GM21528 (cell line): ENCODE results near the gene HHAT.

Experiments used
- ATAC-seq: cut with Tn5 transposase; IDR thresholded peaks from one replicate; pipeline ENCODE4 v1.9.1; 2021; ENCODE audit warnings: mild to moderate bottlenecking, moderate library complexity; ENCODE audit not compliant: unreplicated experiment, low FRiP score

Gene HHAT

DNA sequence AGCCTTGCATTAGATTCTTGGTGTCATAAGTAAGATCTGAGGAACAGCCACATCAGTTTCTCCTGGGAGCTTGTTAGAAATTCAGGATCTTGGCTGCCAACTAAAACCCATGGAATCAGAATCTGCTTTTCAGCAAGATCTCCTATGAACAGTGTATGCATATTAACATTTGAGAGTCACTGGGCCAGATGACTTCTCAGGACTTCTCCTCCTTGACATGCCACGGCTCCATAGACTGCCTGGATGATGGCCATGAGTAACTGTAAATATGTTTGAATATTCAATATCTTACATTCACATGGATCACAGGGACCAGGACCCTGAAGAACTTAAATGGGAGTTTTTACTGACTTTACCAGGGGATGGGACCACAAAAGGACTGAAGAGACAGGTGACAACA is 148.0 kb downstream of the HHAT start:
- ATAC-seq, result no peak

DNA sequence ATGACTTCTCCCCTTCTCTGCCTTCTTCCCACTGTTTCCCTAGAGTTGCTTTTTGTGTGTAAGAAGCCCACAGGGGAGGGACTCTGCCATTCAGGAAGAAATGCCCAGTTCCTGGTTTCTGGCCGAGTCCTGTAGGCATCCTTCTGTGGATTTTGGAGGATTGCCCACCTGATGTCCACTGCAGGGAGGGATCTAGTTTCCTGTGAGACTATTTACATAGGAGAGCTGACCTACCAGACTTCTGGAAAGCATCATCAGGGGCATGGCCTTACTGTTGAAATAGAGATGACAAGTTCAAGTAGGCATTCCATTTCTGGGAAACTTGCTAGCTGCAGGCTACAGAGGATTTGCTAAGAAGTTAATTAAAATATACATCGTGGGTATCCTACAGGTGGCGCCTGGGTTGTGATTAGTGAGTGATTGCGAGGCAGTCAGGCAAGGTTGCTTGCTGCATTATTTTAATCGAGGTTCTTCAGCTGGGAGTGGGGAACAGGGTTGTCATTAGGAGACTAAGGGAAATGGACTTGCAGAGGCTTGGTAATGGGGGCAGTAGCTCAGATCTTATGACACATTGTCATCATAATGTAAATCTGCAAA is 148.7 kb downstream of the HHAT start:
- ATAC-seq, result no peak

DNA sequence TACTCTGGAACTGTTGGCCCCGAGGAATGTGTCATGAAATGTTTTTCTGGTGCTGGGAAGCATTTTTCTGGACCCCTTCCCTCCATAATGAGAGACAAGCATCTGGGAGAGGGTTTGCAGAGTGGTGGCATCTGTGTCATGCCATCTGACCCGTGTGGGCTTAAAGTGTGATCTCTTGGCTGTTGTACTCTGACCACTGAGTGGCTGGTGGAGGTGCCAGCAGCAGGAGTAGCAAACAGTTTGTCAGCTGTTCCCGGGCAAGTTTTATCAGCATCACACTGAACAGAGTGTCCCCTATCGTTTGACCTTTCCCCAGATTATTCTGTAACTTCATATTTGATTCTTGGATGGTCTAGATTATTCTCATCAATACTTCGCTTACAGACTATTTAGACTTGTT is 150.1 kb downstream of the HHAT start:
- ATAC-seq, result no peak

DNA sequence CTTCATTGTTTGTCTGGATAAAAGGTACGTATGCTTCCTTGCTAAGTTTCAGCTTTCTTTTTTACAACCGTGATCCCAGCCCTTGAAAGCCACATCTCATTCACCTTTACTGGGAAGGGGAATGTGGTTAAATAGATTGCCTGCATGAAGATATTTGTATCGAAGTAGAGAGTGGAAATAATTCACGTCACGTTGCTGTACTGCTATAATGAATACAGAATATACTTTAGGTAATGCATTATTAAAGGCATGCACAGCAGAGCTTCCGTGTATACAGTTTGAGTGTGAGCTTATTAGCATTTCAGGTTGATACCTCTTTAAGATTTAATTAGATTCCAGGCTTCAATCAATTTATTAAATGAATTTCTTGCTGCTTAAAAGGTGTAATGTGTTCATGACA is 153.8 kb downstream of the HHAT start:
- no peak for ATAC-seq

DNA sequence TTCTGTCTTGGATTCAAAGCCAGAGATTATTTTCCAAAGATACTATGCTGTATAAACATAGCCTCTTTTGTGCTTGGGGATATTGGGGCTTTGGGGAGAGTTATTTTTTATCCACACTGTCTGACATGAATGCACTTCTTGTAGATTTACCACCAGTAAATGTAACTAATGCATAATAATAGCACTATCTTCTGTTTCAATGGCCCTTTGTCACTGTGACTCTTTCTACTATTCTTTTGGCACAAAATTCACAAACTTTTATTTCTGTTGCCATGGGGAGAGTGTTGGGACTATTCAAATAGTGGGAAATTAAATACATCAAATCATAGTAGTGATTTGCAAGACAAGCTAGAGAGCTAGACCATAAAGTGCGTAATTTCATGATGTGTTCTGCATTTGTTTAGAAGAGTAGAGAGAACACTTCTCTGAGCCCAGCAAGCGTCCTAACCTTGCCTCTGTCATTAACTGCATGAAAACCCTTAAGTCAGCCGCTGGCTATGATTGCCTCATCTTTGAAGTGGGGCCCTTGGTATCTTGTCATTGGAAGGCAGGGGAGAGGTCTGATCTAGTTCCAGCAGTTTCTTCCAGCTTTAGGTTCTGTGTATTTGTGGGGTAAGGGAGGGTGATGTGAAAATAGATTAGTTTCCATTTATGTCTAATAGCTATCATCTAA is 154.4 kb downstream of the HHAT start:
- ATAC-seq, result no peak

DNA sequence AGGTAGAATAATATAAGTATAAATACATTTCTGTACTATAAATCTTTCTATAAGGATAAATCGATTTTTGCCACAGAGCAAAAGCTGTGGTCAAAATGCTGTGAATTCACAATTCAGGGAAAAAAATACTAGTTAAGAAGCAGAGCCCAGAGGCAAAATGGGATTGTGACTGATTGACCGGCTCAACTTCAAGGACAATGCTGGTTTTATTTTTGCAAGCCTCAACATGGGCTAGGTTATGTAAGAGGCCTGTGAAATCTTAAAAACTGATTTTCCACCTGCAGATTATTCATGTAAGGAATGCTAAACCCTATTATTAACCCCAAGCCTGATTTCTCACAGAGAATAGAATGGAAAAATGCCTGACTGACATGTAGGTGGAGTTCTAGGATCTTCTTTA is 155.1 kb downstream of the HHAT start:
- no peak for ATAC-seq

DNA sequence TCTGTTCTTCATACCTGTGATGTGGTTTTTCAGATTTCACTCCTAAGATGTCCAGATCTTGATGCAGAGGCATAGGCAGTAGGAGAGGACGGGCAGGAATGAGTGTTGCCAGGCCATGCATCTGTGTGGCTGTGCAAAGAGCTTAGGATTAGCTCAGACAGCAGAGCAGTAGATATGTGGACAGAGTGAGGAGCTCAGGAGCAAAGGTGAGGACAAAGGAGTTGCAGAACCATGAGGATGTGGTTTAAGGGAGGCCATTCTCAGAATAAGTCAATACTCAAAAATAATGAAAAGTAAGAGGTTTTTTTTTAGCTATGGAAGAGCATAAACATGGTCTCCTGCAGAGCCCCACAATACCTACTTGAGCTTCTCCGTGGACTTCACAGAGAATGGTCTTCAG is 158.3 kb downstream of the HHAT start:
- no peak for ATAC-seq

DNA sequence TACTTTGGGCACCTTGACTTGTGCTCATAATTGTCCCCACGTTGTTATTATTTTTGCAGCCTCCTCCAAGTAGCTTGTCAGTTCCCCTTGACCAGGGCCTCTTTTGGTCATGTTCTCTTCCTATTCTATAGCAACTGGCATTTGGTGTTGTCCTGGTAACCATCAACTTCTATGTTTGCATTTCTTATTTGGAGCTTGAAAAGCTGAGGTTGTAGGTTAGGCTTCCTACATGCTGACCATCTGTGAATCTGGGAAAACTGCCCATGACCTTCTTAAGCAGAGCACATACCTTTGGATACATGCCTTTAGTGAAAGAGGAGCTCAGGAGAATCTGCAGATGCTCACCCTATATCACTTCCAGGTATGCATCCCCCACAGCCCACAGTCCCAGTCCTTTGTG is 160.8 kb downstream of the HHAT start:
- no peak for ATAC-seq

DNA sequence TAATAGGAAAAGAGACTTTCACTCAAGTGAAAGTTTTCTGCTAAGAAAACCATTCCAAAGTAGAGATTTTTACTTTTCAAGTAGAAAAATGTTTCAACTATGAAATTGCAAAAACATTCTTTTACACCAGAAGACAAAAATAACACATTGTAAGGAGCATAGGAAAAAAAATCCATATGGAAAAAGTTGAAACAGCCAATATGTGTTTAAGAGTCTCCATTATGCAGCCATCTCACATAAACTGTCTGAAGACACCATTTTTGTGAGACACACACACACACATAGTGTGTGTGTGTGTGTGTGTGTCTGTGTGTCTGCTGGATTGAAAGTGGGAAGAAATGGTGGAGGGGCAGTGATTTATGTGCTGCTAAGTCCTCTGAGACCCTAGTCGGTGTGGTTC is 162.1 kb downstream of the HHAT start:
- no peak for ATAC-seq

DNA sequence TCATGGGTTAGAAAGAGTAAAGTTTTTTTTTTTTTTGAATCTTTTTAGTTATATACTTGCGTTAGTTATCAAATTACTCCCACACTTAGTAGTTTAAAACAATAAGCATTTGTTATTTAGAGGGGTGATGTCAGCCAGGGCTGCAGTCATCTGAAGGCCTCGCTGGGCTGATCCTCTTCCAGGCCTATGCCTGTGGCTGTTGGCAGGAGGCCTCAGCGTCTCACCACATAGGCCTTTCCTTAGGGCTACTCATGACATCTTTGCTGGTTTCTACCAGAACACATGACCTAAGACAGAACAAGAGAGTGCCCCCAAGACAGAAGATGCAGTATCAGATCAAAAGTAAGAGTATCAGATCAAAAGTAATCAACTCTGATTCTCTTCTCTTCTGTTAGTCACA is 167.4 kb downstream of the HHAT start:
- ATAC-seq, result no peak

DNA sequence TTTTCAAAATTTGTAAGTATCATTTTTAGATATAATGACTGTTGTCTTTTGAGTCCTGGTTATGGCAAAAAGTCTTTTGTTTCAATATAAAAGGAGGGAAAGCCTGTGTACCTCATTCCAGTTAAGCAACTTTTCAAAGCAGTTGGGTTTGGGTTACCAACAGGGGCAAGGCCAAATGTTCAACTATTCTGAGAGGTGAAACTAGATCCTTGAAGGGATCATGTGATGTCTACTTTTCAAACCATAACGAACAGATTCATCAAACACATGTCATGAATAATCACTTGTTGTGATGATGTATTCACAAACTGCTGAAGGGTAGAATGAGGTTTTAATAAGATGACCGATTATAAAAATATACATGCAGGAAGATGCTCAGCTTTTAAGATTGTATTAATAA is 171.3 kb downstream of the HHAT start:
- no peak for ATAC-seq

DNA sequence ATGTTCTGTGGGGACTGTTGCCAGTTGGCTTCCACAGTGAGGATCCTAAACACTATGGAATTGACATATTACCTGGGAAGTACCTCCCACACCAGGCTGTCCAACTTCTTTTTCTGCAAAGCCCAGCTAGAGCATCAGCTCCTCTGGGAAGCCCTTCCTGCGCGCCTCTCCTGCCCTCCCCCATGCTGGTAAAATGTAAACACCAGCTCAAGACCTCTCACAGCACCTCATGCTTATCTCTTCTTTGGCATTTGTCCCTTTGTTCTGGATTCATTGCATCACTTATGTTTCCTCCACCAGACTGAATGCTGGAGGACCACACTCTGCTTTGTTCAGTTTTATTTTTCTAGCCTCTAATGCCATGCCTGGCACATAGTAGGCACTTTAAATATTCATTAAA is 172.1 kb downstream of the HHAT start:
- no peak for ATAC-seq

DNA sequence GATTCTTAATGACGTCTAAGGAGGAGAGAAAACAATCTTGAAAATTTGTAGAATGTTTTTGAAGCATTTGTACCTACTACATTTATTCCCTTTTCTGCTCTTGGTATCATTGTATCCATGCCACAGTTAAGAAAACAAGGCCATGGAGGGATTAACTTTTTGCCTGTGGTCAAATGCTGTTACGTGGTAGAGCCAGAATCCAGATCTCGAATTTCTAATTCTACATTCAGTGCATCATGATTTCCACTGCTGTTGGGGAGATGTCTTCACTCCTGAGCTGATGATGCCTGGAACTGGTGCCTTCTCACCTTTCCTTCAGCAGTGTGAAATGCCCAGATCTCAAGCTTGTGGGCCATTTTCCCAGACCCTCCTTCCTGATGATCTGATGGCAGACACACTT is 175.6 kb downstream of the HHAT start:
- ATAC-seq, result no peak

DNA sequence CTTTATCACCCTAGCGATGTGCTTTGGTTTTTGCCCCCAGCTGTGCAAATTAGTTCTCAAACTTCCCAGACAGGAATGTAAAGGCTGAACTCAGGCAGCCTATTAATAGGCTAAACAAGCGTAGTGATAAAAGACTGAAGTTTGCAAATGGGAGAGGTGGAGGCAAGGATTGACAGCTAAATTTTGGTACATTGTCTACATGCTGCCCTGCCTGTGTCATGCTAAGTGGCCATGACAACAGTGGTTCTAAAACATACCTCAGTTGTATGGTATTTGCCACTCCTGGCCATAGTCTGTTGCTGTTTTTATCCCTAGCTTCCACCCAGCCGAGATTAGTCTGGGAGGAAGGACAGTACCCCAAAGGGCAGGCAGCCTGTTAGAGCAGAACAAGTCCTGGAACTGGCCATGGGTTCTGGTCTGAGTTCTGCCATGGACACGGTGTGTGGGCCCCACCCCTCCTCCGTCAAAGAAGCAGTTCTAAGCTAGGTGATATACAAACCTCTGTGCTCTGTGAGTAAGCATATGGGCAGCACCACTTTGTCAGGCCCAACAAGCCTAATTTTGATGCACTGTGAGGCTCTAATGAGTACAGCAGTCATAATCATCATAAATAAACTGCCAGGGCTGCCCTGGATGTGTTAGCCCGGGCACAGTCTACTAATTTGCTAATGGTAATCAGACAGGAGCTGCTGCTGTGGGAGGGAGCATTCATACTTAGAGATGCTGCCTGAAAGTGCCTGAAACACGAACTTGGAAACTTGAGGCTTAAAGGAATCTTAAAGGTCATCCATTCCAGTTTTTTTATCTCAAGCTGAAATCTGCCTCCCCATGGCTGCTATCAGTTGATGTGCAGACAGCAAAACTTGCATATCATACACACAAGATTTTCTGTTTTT is 177.1 kb downstream of the HHAT start:
- no peak for ATAC-seq

DNA sequence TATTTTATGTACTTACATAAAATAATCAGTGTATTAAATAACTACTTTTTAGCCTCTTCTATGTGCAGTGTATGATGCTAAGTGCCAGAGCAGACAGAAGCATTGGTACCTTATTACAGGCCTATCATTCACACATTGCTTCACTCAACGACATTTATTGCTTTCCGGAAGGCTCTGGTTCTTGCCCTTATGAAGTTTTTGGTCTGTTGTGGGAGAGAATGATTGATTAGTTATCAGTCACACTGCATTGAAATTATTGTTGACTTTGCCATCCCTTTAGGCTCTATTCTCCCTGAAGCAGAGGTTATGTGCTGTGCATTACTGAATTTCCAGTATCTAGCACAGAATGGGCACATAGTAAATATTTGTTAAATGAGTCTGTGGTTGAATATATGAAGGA is 178.0 kb downstream of the HHAT start:
- no peak for ATAC-seq

DNA sequence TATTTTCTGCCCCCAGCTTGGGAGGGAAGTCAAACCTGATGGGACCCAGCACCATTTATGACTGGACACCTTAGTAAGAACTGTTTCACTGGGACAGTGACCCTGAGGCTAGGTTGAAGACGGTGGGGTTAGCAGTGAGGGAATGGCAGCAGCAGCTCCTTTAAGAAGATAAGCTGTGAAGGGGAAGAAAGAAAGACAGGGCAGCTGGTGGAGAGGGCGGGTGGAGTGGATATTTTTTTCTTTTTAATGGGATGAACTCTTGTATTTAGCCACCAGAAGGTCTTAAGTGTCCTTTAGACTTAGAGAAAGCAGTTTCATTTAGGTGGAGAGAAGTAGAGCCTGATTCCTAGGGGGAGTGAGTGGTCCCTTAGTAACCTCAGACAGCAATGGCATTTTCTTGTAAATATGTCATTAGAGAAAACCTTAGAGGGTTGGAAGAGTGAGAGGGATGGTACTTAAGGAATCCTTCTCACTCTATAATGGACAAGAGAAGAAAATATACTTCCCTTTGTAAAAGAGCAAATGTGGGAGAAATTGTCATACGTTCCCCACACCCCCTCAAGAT is 187.5 kb downstream of the HHAT start:
- no peak for ATAC-seq

DNA sequence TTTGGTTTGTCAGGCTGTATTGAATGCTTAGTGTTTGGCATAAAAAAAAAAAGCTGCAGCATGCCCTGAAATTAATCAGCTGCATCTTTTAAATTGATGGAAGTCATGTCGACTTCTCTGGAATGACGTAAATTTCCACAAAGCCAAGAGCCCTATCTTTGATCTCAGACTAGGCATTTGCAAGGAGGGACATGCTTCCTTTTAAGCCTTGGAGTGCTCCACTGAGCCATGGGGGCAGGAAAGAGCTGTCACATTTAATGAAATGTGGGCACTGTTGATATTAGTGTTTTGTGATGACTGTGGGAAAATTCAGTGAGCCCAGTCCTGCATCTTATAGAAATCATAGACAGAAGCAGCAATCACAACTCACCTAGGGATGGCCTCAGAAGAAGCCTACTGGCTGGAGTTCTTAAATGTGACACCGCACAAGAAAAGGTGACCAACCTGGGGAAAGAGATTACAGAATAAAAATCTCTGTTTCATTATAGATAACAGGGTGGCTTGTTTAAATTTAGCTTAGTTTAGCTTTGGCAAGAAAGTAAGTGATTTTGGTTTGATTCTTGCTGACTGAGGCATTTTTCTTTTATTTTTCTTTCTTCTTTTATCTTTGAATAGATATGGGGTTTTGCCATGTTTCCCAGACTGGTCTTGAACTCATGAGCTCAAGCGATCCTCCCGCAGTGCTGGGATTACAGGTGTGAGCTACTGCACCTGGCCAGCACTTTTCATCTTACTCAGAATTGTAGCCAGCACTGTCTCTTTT is 188.2 kb downstream of the HHAT start:
- ATAC-seq, result no peak

DNA sequence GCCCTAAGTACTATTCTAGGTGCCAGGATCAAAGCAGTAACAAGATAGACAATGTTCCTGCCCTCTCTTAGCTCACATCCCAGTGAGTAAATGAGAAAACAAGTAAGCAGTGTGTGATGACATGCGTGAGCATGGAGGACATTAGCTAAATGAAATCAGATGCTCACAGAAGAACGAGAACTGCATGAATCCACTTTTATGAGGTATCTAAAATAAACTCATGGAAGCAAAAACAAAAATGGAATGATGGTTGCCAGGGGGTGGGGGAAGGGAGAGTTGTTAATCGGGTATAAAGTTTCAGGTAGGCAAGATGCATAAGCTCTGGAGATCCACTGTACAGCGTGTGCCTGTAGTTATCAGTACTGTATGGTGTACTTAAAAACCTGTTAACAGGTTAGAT is 195.1 kb downstream of the HHAT start:
- ATAC-seq, result no peak

DNA sequence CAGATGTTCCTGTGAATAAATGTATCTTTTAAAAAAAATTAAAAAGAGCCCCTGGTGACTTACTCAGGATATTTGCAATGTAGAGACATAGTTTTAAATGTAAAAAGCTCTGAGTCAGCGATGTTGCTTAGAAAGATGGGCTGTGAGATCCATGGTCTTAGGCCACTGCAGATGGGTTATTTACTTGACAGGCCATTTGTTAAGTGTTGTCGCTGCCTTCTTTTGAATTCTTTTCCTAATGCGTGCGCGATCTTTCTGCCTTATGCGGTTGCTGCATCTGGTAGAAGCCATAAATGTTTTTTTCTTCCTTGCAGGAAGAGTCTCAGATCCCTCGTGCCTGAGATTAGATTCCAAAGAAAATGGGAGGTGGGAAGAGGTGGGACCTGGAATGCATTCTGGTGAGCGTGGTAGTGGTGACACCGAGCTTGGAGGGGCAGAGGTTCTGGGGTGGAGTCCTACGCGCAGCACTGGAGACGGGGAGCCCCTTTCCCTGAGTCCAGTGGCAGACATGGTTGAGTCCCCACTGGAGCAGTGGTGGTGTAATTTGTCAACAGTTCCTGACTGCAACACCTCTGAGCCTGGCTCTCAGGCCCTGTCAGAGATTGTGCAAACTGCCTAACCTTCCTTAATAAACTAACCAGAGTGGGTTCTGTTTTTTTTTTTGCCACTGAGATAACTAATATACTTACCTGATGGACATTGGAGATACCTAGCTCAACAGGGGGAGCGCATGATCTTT is 197.2 kb downstream of the HHAT start:
- no peak for ATAC-seq

DNA sequence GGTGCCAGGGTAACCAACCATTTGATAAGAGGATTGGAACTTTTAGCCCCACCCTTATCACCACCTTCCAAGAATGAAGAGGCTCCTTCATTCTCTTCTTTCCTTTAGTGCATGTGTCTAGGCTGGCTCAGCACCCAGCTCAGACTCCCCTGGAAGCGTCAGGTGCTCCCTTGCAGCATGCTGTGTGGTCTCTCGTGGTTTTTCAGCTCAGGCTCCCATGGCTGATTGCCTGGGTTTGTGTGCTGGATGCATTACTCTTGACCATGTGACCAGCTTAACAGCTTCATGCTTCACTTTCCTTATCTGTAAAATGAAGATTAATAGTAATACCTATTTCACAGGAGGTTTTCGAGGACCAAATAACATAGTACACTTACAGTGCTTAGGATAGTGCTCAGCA is 198.4 kb downstream of the HHAT start:
- ATAC-seq, result no peak
